Keratinocyte (primary cell): Measurements from ENCODE around the gene KIFAP3.

ENCODE experiments used
- CTCF ChIP-seq, 3 experiments: IDR thresholded peaks in 1 of 3; conservative IDR thresholded peaks in 1 of 3; optimal IDR thresholded peaks in 1 of 3; 2 replicates in 2 of 3; 3 replicates in 1 of 3; pipeline versions ENCODE3 to v1.5.1; 2011; ENCODE audit warnings: low read length in 3 of 3, mild to moderate bottlenecking in 3 of 3, moderate library complexity in 2 of 3, control low read depth in 1 of 3, inconsistent platforms in 1 of 3; ENCODE audit not compliant: insufficient read depth in 2 of 3; ENCODE audit errors: extremely low read depth in 1 of 3
- EZH2 ChIP-seq: IDR thresholded peaks from one replicate; pipeline ENCODE4 v1.6.1; 2012; ENCODE audit warnings: inconsistent platforms, mild to moderate bottlenecking, low read length, moderate library complexity

- TF ChIP-seq CTCF (optimal IDR thresholded peaks at IDR 0.05 in 1 of 3, IDR thresholded peaks at IDR 0.05 in 1 of 3, conservative IDR thresholded peaks at IDR 0.05 in 1 of 3; ENCODE audit: extremely low read depth in 1 of 3, insufficient read depth in 2 of 3, low read length in 3 of 3) (no peak), EZH2 (no peak)
Observed at GRCh38 chr1:170032531-170033280, 41.8 kb downstream of the KIFAP3 start.
